Frontal cortex (tissue), 1 donor: ENCODE results near the gene PCYT1A. TPM values are rescaled to one million over a fixed set of nuclear protein-coding genes. Genes with fewer than 3 reads are reported as not detected.

ENCODE experiments used
- small RNA-seq: library from RNA; depleted of rRNA; stranded (forward); fragments of <200 nt; gene quantifications from one replicate; pipeline ENCODE3, GENCODE V24; 2014
- total RNA-seq: library from RNA; depleted of rRNA; stranded (reverse); fragments of >200 nt; gene quantifications from one replicate; pipeline ENCODE4 v1.2.3, GENCODE V29; 2014

Gene PCYT1A
- total RNA-seq, 1 donor from 2014 or later = 15.1 TPM

Small RNA genes within 50 kb of the gene (small RNA-seq; reads per million reads assigned to genes)
- gene AC069257.2 (not detected), gene RF00019 (not detected)

Other genes starting within 250 kb of the PCYT1A start
- 113 TPM for gene TFRC, start 205.6 kb downstream of the PCYT1A start, total RNA-seq
- gene ZDHHC19, start 76.3 kb downstream of the PCYT1A start, total RNA-seq = not detected
- gene SLC51A, start 71.2 kb downstream of the PCYT1A start, total RNA-seq = not detected
- gene DYNLT2B, start 30.5 kb upstream of the PCYT1A start, total RNA-seq = 36.7 TPM
- not detected for gene TM4SF19, start 50.7 kb upstream of the PCYT1A start, total RNA-seq
- 51.0 TPM for gene UBXN7, start 144.7 kb upstream of the PCYT1A start, total RNA-seq
- gene RNF168, start 216.0 kb upstream of the PCYT1A start, total RNA-seq = 26.9 TPM
- not detected for gene SMCO1, start 227.6 kb upstream of the PCYT1A start, total RNA-seq